ENCODE results near the gene IGSF8.
"Not testable (repeated sequence)": the region's sequence is repeated elsewhere in the genome, so short reads cannot be mapped to it uniquely, and the experiment has no call there.

IGSF8 gene

DNA sequence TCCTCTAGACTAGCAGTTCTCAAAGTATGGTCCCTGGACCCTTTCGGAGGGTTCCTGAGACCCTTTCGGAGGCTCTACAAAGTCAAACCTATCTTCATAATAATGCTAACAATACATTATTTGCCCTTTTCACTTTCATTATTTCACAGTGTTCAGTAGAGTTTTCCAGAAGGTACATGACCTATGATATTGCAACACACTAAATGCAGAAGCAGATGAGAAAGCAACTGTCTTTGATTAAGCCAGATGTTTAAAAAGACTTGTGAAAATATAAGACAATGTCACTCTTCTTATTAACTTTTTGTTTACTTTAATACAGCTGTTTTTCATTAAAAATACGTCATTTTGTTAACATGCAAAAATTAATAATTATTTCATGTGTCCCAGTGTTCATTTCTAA lies 34.3 kb downstream of the IGSF8 start:
- no peak for DNase-seq

DNA sequence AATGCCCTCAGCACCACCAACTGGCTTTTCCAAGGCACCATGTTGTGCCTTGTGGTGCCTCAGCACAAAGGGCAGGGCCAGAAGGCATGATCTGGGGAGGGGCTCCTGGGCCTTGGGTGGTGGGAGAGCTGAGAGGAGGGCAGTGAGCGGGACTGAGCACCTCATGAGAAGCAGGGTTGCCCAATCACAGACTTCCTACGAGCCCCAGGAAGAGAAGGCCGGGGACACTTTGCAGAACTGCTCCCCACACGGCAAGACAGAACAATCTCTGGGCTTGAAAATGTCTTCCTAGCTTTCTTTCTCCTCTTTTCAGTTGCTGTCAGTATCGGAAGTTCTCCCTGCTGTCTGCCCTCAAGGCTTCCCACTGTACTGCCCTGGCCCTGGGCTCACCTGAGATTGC lies 35.2 kb downstream of the IGSF8 start:
- no peak for DNase-seq

DNA sequence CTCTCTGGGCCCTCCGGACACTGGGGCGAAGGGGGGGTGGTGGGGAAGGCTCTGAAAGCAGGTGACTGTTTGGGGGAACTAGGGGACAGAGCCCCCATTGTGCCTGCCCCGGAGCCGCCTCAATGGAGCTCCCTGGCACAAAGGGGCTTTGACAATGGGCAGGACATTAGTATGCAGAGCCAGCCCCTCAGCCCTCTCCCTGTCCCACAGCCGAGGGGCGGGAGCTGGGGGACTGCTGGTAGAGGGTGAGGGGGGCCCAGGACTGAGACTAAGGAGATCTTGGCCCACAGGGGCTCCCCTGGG lies 36.2 kb downstream of the IGSF8 start:
- DNase-seq: no peak

DNA sequence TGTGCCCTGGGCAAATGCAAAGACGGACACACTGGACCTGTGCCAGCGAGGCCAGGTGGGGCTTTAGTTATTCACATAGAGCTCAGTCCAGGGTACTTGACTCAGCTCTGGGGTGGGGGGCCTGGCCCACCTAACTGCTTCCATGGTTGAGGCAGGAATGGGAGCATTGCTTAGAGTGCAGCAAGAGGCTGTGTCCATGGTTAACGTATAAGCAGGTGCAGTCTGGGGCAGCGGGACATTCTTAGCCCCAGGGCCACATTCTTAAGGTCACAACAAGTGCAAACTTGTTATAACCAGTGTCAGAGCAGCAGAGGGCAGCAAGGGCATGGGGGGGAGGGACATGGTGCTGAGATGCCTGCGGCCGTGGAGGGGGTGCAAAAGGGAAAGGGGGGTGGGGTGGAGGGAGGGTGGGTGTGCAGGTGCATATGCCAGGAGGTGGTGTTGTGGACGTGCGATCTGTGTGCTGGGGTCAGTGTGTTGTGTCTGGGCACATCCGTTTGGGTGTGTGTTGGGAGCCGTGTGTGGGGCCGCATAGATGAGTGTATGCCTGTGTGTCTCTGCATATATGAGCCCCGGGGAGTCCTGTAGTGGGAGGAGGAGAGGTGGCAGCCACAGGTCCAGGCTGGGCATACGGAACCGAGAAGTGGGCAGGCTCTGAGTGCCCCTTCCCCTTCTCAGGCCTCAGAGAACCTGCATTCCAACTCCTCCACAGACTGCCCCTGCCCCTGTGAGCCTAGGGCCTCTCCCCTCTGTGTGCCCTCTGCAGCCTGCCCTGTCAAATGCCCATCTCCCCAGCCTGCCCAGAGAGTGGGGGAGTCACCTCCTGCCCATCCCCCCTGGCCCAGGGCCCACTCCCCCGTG lies 36.8 kb downstream of the IGSF8 start:
- DNase-seq: no peak

DNA sequence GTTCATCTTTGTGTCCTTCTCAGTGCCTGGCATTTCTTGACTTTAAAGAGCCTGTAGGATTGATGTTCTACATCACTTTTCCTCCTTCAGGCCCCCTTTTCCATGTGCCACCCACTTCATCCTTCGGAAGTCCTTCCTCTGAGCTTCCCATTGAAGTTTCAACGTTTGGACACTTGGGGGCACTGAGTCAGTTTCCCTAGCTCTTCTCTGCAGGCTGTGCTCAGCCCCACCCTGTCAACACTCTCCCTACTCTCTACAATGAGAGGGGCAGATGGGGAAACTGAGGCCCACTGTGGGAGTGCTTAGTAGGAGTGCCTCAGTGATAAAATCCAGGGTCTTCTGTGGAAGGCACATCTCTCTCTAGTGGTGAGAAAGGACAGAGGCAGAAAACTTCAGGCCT lies 40.3 kb downstream of the IGSF8 start:
- no peak for DNase-seq

DNA sequence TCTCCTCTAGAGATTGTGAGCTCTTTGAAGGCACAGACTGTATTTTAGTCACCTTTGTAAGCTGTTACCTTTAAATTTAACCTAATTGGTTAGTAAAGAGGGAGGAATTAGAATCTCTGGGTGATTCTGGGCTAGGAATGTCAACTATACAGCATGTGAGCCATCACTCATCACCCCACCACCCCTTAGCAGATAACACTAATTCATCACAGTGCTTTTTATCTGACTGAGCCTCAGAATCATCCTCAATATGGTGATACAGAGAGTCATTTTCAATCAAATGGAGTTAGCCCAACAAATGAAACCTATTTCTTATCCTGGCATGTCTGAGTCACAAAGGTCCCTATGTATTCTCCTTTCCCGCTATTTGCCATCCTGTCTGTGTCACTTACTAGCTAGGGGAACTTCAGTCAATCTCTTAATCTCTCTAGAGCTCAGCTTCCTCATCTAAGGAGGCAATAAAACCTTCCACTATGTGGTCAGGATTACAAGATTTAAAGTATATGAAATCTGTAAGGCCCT lies 41.7 kb downstream of the IGSF8 start:
- no peak for DNase-seq

DNA sequence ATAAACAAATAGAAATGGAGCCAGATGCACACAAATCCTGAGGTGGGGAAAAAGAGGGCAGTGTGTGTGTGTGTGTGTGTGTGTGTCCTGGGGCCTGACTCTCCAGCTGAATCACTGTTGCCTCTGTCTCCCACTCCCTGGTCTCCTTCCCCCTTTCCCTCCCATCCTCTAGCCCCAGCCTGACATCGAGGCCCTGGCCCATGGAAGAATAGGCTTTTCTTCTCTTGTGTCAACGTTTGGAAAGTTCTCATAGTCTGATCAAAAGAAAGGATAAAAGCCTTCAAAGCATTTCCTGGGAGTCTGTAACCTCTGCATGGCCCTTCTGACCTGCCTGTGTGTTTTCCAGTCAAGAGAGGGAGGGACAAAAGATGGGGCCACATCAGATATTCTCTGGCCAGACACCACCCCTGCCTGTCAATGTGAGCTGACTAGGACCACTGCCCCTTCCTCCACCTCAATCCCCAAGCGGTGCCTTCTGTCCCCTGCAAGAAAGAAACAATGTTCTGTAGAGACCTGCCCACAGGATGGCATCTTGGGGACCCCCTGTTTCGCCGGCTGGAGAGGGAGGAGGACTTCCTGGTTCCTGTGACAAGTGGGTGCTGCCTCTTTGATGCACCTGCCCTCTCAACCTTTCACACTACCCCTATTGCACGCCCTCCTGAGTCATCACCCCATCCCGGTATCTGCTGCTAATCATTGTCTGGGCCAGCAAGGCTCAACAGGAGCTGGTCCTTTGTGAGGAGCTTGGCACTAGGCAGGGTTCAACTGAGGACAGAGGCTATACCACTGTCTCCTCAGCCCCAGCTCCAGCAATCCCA lies 44.7 kb downstream of the IGSF8 start:
- DNase-seq: no peak

DNA sequence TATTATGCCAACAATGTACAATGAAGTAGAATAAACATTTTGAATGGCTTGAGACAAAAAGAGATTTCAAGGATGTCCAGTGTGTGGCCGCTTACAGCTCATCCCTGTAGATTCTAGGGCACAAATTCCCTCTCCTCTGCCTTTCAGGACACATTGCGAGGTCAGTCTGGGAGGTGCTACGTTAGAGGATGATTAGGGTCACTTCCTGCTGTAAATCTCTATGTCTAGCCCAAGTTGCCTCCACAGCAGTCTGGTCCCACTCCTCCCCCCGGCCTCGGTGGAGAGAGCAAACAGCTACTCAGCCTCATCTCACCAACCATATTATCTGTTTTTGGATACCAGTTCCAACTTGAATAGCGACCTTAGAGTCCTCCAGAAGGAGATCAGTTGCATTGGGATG lies 45.5 kb downstream of the IGSF8 start:
- no peak for DNase-seq

DNA sequence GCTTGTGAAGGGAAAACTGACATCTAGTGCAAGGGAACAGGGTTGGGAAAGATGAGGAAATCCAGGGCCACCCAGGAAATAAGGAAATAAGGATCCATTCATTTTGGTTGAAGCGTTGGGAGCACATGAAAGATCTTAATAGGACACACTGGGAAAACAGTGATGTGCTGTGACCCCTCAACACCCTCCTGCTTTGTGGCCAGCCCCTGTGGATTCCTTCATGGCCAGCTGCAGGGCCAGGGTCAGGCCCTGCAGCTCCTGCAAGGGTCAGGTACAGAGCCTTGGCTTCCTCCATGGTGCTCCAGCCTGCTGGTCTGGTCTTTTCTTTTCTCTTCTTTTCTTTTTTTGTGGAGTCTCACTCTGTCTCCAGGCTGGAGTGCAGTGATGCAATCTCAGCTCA lies 47.8 kb downstream of the IGSF8 start:
- no peak for DNase-seq

DNA sequence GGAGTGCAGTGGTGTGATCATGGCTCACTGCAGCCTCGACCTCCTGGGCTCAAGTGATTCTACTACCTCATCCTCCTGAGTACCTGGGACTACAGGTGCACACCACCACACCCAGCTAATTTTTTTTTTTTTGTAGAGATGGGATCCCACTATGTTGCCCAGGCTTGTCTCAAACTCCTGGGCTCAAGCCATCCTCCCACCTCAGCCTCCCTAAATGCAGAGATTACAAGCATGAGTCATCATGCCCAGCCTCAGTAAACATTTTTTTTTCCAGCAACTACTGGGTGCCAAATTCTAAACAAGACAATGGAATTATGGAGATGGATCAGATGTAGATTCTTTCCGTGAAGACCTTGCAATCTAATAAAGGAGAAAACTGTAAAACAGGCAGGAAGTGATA lies 48.2 kb downstream of the IGSF8 start:
- DNase-seq: not testable (repeated sequence)

DNA sequence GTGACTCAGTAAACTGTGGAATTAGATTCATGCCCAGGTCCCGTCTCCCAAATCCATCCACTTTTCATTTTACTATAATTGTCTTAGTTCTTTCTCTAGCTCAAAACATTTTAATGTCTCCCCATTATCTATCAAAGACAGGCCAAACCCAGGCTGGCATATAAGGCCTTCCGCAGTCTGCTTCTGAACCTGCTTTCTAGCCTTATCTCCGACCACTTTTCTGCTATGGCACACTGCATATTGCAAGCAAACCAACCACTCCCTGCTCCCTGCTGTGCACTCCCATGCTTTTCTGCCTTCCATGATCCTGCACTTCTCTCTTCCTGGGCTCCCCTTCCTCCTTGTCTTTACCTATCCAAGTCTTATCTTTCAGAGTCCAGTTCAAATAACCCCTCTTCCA lies 49.3 kb downstream of the IGSF8 start:
- no peak for DNase-seq

DNA sequence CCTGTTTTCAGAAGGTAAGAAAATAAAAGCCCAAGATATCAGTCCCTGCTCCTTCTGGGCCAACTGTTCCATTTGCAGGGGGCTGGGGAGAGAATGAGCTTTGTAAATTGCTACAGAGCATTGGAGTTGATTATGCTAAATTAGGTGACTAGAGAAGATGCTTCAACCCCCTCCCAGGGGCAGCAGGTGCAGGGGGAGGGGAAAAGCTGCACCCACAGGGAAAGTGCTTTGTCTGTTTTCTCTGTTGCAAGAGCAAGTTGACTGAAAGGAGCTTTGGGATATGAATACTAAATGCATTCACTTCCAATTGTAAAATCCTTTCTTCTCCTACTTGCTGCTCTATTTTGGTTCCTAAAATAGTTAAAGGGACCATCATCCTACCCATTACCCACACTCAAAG lies 50.1 kb downstream of the IGSF8 start:
- no peak for DNase-seq

DNA sequence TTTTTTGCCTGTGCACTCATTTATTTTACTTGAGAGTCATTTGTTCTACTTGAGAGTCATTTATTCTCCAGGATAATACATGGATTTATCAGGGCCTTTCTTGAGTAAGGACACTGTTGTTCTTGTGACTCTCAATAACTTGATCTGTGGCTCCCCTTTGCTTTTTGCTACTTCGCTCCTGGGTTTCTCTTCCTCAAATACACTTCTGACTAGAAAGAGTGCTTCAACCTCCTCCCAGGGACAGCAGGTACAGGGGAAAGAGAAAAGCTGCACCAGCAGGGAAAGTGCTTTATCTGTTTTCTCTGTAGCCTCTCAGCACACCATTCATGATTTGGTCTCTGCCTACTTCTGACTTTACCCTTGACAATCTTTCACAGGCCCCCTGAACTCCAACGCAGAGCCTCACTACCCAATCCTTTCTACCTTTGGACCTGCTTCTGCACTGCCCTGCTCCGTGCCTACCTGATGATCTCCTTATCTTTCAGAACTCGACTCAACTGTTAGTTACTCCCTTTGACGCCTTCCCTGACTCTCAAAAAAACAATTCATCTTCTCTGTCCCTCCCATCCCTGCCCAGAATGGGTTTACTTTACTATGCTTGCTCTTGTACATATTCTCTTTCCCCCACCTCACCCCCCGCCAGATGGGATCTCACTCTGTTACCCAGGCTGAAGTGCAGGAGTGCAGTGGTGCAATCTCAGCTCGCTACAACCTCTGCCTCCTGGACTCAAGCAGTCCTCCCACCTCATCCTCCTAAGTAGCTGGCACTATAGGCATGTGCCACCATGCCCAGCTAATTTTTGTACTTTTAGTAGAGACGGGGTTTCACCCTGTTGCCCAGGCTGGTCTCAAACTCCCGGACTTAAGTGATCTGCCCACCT lies 51.1 kb downstream of the IGSF8 start:
- no peak for DNase-seq

DNA sequence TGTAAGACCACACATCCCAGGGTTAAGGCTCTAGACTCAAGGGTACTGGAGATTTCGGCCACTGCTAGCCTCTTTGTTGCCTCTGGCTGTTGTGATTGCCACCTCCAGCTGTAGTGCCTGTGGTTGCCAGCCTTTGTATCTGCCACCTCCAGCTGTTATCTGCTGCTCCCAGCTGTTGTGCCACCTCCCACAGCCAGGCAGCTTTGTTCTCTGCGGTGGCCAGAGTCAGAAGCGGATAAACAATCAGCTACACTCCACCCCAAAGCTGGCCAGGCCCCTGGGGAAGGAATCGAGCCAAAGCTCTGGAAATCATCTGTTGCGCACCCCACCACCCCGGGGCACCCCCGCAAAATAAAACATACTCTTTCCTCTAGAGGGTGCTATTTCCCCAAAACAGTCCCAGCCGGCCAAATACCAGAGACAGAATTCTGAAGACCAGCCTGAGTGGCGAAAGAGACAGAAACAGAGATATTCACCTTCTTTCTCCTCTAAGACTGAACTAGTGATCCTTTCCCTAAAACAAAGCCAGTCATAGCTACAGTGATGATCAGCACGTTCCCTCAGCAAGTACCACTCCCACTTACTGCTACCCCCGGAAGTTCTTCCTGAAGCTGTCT lies 51.8 kb downstream of the IGSF8 start:
- no peak for DNase-seq

DNA sequence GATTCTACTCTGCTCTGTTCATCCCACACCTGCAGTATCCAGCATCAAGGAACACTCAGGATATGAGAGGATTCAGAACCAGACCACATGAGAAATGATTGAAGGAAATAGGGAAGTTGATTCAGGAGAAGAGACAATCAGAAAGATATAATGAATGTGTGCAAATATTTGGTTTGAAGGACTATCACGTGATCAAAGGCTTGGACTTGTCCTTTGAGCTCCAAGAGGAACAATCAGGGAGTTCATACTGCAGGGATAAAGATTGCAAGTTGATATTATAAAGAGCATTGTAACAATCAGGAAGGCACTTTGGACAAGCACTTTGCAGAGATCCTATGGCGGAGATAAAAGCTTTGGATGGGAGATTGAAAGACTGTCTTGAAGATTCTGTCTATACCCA lies 52.8 kb downstream of the IGSF8 start:
- no peak for DNase-seq

DNA sequence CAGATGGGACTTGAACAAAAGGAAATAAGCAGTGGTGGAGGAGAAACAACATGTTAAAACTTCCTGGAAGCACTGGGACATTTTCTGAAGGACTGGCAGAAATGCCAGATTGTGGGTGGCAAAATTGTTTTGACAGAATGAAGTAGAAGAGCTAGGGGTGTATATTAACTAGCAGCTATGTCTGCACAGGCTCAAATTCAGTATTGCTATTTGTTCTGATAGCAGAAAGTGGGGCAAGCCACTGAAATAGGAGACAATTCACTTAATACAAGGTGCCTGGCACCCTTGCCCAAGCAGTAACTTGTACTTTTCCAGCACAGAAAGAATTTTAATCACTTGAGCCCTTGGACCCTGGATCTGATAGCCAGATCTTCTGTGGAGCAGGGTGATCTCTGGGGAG lies 54.9 kb downstream of the IGSF8 start:
- no peak for DNase-seq

Data from DMS153 (cell line).